Osteoblast (primary cell): Measurements from ENCODE around the gene BIK. TPM values are rescaled to one million over a fixed set of nuclear protein-coding genes. Genes with fewer than 3 reads are reported as not detected.
"Not testable (repeated sequence)": the region's sequence is repeated elsewhere in the genome, so short reads cannot be mapped to it uniquely, and the experiment has no call there.

Experiments used
- DNase-seq: peaks from one replicate; pipeline ENCODE4 v3.0.0; 2011; ENCODE audit warnings: low spot score, mixed read lengths; ENCODE audit not compliant: insufficient read length; ENCODE audit errors: missing footprints
- H2AFZ ChIP-seq: 2 replicates; pipeline ENCODE4 v1.6.0; 2011; ENCODE audit warnings: mild to moderate bottlenecking, low read length
- H3K27ac ChIP-seq: 2 replicates; pipeline ENCODE4 v1.5.1; 2011; ENCODE audit warnings: mild to moderate bottlenecking, low read depth, low read length, moderate library complexity
- H3K27me3 ChIP-seq: 2 replicates; pipeline ENCODE4 v1.6.0; 2012; ENCODE audit warnings: mild to moderate bottlenecking, control low read depth, inconsistent platforms, low read length, moderate library complexity; ENCODE audit not compliant: insufficient read depth
- H3K36me3 ChIP-seq: 2 replicates; pipeline ENCODE4 v1.5.1; 2011; ENCODE audit warnings: mild to moderate bottlenecking, low read length, control low read depth, moderate library complexity; ENCODE audit not compliant: insufficient read depth
- H3K4me1 ChIP-seq: 2 replicates; pipeline ENCODE4 v1.5.1; 2011; ENCODE audit warnings: mild to moderate bottlenecking, low read length, control low read depth, moderate library complexity; ENCODE audit not compliant: insufficient read depth
- H3K4me2 ChIP-seq: 2 replicates; pipeline ENCODE4 v1.6.0; 2011; ENCODE audit warnings: mild to moderate bottlenecking, low read length; ENCODE audit not compliant: insufficient read depth
- H3K4me3 ChIP-seq: fragments of 200-600 bp; sonication (generic); 3 replicates; pipeline ENCODE4 v1.5.1; 2012; ENCODE audit warnings: mild to moderate bottlenecking, low read length, inconsistent platforms; ENCODE audit not compliant: insufficient read depth
- H3K79me2 ChIP-seq: 2 replicates; pipeline ENCODE4 v1.6.0; 2012; ENCODE audit warnings: mild to moderate bottlenecking, low read length, control low read depth, inconsistent platforms; ENCODE audit not compliant: insufficient read depth
- H3K9me3 ChIP-seq: 2 replicates; pipeline ENCODE4 v1.5.1; 2011; ENCODE audit warnings: low read depth, low read length, control low read depth
- H4K20me1 ChIP-seq: 2 replicates; pipeline ENCODE4 v1.6.0; 2012; ENCODE audit warnings: mild to moderate bottlenecking, low read length, control low read depth; ENCODE audit not compliant: insufficient read depth
- CTCF ChIP-seq: IDR thresholded peaks from 2 replicates; pipeline ENCODE4 v1.5.1; 2011; ENCODE audit warnings: mild to moderate bottlenecking, low read depth, low read length, moderate library complexity; ENCODE audit errors: extremely low read depth
- total RNA-seq: library from RNA; depleted of rRNA; stranded (reverse); fragments of >200 nt; gene quantifications from 2 replicates; pipeline ENCODE4 v1.2.3, GENCODE V29; 2012

BIK gene
- total RNA-seq, 1 donor = not detected

GRCh38 chr22:43101306-43101705 is 9.2 kb upstream of the BIK start:
- Histone ChIP-seq H3K27me3 (peaks cover 4% of the 10 kb centered on the region), H3K4me2 (no peak overlapping the region), H3K27ac (no peak overlapping the region), H3K36me3 (no peaks in the 10 kb centered on the region), H4K20me1 (no peaks in the 10 kb centered on the region), H3K4me1 (no peaks in the 10 kb centered on the region), H3K9me3 (peaks cover 2% of the 10 kb centered on the region), H2AFZ (no peak overlapping the region), H3K4me3 (no peak overlapping the region), H3K79me2 (no peaks in the 10 kb centered on the region)
- no peak for DNase-seq
- no peak for TF ChIP-seq CTCF

GRCh38 chr22:43104056-43104625 is 6.4 kb upstream of the BIK start:
- H3K4me2 ChIP-seq, H3K27ac ChIP-seq, H2AFZ ChIP-seq, H3K4me1 ChIP-seq, H3K36me3 ChIP-seq, H4K20me1 ChIP-seq, H3K4me3 ChIP-seq, H3K79me2 ChIP-seq, H3K9me3 ChIP-seq: not testable (repeated sequence)
- peaks cover 15% of the 10 kb centered on the region for H3K27me3 ChIP-seq
- peak; percentile 10 for DNase-seq

- not testable (repeated sequence) for H3K4me2 ChIP-seq, H2AFZ ChIP-seq, H3K4me1 ChIP-seq, H3K36me3 ChIP-seq, H3K9me3 ChIP-seq, H3K4me3 ChIP-seq, H3K79me2 ChIP-seq, H3K27ac ChIP-seq, H4K20me1 ChIP-seq
- peak; percentile 3 for DNase-seq
- H3K27me3 ChIP-seq = peaks cover 23% of the 10 kb centered on the region
These were observed 5.6 kb upstream of the BIK start for GRCh38 chr22:43104950-43105349.

- Histone ChIP-seq H3K4me2 (no peak overlapping the region), H3K79me2 (no peaks in the 10 kb centered on the region)
- no peak for TF ChIP-seq CTCF
These were observed 4.2 kb upstream of the BIK start for GRCh38 chr22:43106302-43106701.

GRCh38 chr22:43109511-43109910 is 1.0 kb upstream of the BIK start:
- Histone ChIP-seq H4K20me1 (no peaks in the 10 kb centered on the region), H3K4me2 (no peak overlapping the region), H3K27me3 (peaks cover 50% of the 10 kb centered on the region), H3K4me3 (no peak overlapping the region), H3K79me2 (no peaks in the 10 kb centered on the region), H3K27ac (no peak overlapping the region), H3K9me3 (no peaks in the 10 kb centered on the region), H3K36me3 (no peaks in the 10 kb centered on the region), H2AFZ (no peak overlapping the region), H3K4me1 (peaks cover 4% of the 10 kb centered on the region)
- DNase-seq = peak; percentile 67
- TF ChIP-seq CTCF = no peak

More at GRCh38 chr22:43106302-43106701, 4.2 kb upstream of the BIK start:
- Histone ChIP-seq H3K36me3 (no peaks in the 10 kb centered on the region), H3K9me3 (no peaks in the 10 kb centered on the region), H3K4me1 (peaks cover 4% of the 10 kb centered on the region), H3K4me3 (no peak overlapping the region), H3K27ac (no peak overlapping the region), H4K20me1 (no peaks in the 10 kb centered on the region), H3K27me3 (peaks cover 36% of the 10 kb centered on the region), H2AFZ (no peak overlapping the region)
- DNase-seq = peak; percentile 73
